K562 (cell line): ENCODE results near the gene PCBP3. TPM values are rescaled to one million over a fixed set of nuclear protein-coding genes. Genes with fewer than 3 reads are reported as not detected.

ENCODE experiments used
- ATAC-seq: fragments of 200-7000 bp; cut with Tn5 transposase; 3 replicates; pipeline ENCODE4 v1.9.1; 2020; ENCODE audit warnings: moderate library complexity
- BruUV-seq: library from RNA; stranded (reverse); fragments of 400-500 nt; replicated peaks from 2 replicates; lab custom pipeline; 2021; lab: Mats Ljungman, UMichigan
- CTCF ChIA-PET: fragments of 300-600 bp; formaldehyde crosslinking; extraction: SDS; loops from one replicate; lab custom pipeline; 2021; ENCODE audit warnings: low intra/inter-chr PET ratio; lab: Yijun Ruan, JAX
- POLR2A ChIA-PET: fragments of 300-600, 350-650 bp; sonication (Branson Sonifier 250); formaldehyde crosslinking; extraction: SDS; loops from one replicate; lab custom pipeline; 2021; ENCODE audit warnings: antibody characterized with exemption, inconsistent platforms; lab: Yijun Ruan, JAX
- DNase-seq, 4 experiments: peaks; one replicate each; pipeline versions ENCODE4 v3.0.0 to v3.0.0-alpha.2; 2011 to 2018; ENCODE audit warnings: low spot score in 3 of 4, mixed read lengths in 3 of 4; ENCODE audit errors: extremely low read depth in 1 of 4
- FAIRE-seq: peaks from 2 replicates; lab custom pipeline; 2011; peaks lifted over from hg19 to GRCh38; lab: Jason Lieb, UNC
- H2AFZ ChIP-seq: 2 replicates; pipeline ENCODE4 v1.6.0; 2011; ENCODE audit warnings: low read depth, low read length, control low read depth, inconsistent platforms
- H3K27ac ChIP-seq: fragments of 200-600 bp; 3 replicates; pipeline ENCODE4 v1.8.0; 2011; ENCODE audit warnings: low read depth, mild to moderate bottlenecking, control low read depth, inconsistent platforms, low read length, moderate library complexity, mixed read lengths; ENCODE audit errors: extremely low read depth
- H3K27me3 ChIP-seq, 2 experiments: fragments of 300-600 bp in 1 of 2; 2 replicates in 1 of 2; 3 replicates in 1 of 2; pipeline versions ENCODE4 v1.6.0 to v1.8.0; 2011; ENCODE audit warnings: inconsistent platforms in 2 of 2, low read length in 2 of 2, mild to moderate bottlenecking in 1 of 2, mixed read lengths in 1 of 2, moderate library complexity in 1 of 2; ENCODE audit not compliant: control insufficient read depth in 2 of 2, insufficient read depth in 2 of 2
- H3K36me3 ChIP-seq: fragments of 300-600 bp; 3 replicates; pipeline ENCODE4 v1.8.0; 2011; ENCODE audit warnings: mild to moderate bottlenecking, low read length, inconsistent platforms; ENCODE audit not compliant: control insufficient read depth, insufficient read depth
- H3K4me1 ChIP-seq, 2 experiments: fragments of 200-600 bp in 1 of 2; replicated peaks in 1 of 2; 2 replicates in 1 of 2; 3 replicates in 1 of 2; pipeline versions ENCODE4 v1.5.1 to v1.8.0; 2011; ENCODE audit warnings: inconsistent platforms in 2 of 2, low read length in 2 of 2, mild to moderate bottlenecking in 1 of 2, mixed read lengths in 1 of 2, moderate library complexity in 1 of 2; ENCODE audit not compliant: control insufficient read depth in 2 of 2, insufficient read depth in 2 of 2
- H3K4me2 ChIP-seq: 2 replicates; pipeline ENCODE4 v1.6.1; 2011; ENCODE audit warnings: low read length, control low read depth, inconsistent platforms, mixed read lengths; ENCODE audit not compliant: insufficient read depth
- H3K4me3 ChIP-seq: fragments of 200-600 bp; sonication (generic), shearing (Covaris generic); 2 replicates; pipeline ENCODE4 v1.5.1; 2016; ENCODE audit warnings: control low read depth, inconsistent platforms
- H3K79me2 ChIP-seq: fragments of 200-600 bp; 3 replicates; pipeline ENCODE4 v1.8.0; 2011; ENCODE audit warnings: low read length, inconsistent platforms; ENCODE audit not compliant: control insufficient read depth, insufficient read depth
- H3K9ac ChIP-seq, 2 experiments: 2 replicates each; pipeline versions ENCODE4 v1.6.0 to v1.6.1; 2011; ENCODE audit warnings: low read depth in 2 of 2, low read length in 2 of 2, control low read depth in 1 of 2, inconsistent platforms in 1 of 2, mild to moderate bottlenecking in 1 of 2, mixed read lengths in 1 of 2; ENCODE audit not compliant: insufficient read depth in 1 of 2
- H3K9me1 ChIP-seq: one replicate; pipeline ENCODE4 v1.6.0; 2011; ENCODE audit warnings: inconsistent platforms, mild to moderate bottlenecking, low read length, moderate library complexity; ENCODE audit not compliant: control insufficient read depth, insufficient read depth
- H3K9me3 ChIP-seq: replicated peaks from 2 replicates; pipeline ENCODE4 v1.5.1; 2011; ENCODE audit warnings: low read depth, low read length, inconsistent platforms; ENCODE audit not compliant: control insufficient read depth, insufficient read depth
- H4K20me1 ChIP-seq: replicated peaks from 2 replicates; pipeline ENCODE4 v1.6.1; 2011; ENCODE audit warnings: low read length, inconsistent platforms, mixed read lengths; ENCODE audit not compliant: control insufficient read depth, insufficient read depth
- FOXK1 ChIP-seq: sonication (generic); formaldehyde crosslinking; IDR thresholded peaks from 2 replicates; pipeline ENCODE4 v1.8.0; 2022; ENCODE audit warnings: missing genetic modification reagents, mild to moderate bottlenecking, borderline replicate concordance
- GATA2 ChIP-seq: sonication (generic); formaldehyde crosslinking; IDR thresholded peaks from 2 replicates; pipeline ENCODE4 v1.4.0; 2020; ENCODE audit warnings: mild to moderate bottlenecking, missing genetic modification reagents
- KAT8 ChIP-seq: fragments of 450-650 bp; IDR thresholded peaks from 2 replicates; pipeline ENCODE4 v1.6.1; 2016; ENCODE audit warnings: low read depth, mild to moderate bottlenecking
- RNF2 ChIP-seq: sonication (generic); IDR thresholded peaks from 2 replicates; pipeline ENCODE4 v1.6.1; 2016
- SAFB ChIP-seq: fragments of 200-400 bp; formaldehyde crosslinking; IDR thresholded peaks from 2 replicates; pipeline ENCODE4 v1.6.1; 2017; ENCODE audit warnings: low read depth, low read length, borderline replicate concordance
- SMAD1 ChIP-seq: fragments of 150-350 bp; IDR thresholded peaks from 2 replicates; pipeline ENCODE4 v1.6.1; 2014; ENCODE audit warnings: low read length, low read depth; ENCODE audit not compliant: partially characterized antibody
- SP2 ChIP-seq: IDR thresholded peaks from 2 replicates; pipeline ENCODE4 v1.6.1; 2011; ENCODE audit warnings: mild to moderate bottlenecking, low read depth, low read length, moderate library complexity; ENCODE audit not compliant: poor library complexity, severe bottlenecking; ENCODE audit errors: extremely low read depth
- ZNF212 ChIP-seq: fragments of 450-650 bp; formaldehyde crosslinking; IDR thresholded peaks from 2 replicates; pipeline ENCODE4 v1.4.0; 2020; ENCODE audit warnings: mild to moderate bottlenecking
- WGBS: fragments of 100-300 bp; shearing (Covaris generic); methylation state at CpG from one replicate; pipeline ENCODE4 v1.1.6; 2016; ENCODE audit warnings: low coverage, mixed read lengths; ENCODE audit not compliant: insufficient coverage; ENCODE audit errors: missing lambda C conversion rate; 5-methylcytosine and 5-hydroxymethylcytosine counted together
- in situ Hi-C: fragments of 300-500 bp; cut with MboI; formaldehyde crosslinking; loops from 4 replicates; pipeline ENCODE4 v1.15.0; 2018; ENCODE audit warnings: inconsistent platforms, mixed read lengths
- intact Hi-C: fragments of 100-400 bp; cut with micrococcal nuclease; formaldehyde crosslinking; loops from 2 replicates; pipeline ENCODE4 v1.14.2; 2022
- polyA plus RNA-seq, 8 experiments: library from polyadenylated mRNA; depleted of rRNA in 4 of 8; stranded (reverse) in 5 of 8; unstranded in 3 of 8; fragments of >200 nt; fragmentation: Nextera tagmentation in 2 of 8; fragmentation: Illumina TruSeq in 1 of 8; extraction: Ambion mirVana in 2 of 8; extraction: Trizol in 1 of 8; gene quantifications; 2 replicates each; pipeline versions ENCODE4 v1.2.1 to v1.2.3, GENCODE V29; 2011 to 2014; ENCODE audit warnings: inconsistent platforms in 1 of 8, missing spikeins in 1 of 8
- total RNA-seq, 7 experiments: library from RNA; depleted of rRNA in 6 of 7; stranded (reverse); fragments of >200 nt in 6 of 7; fragmentation: Illumina TruSeq in 2 of 7; extraction: Trizol in 2 of 7; gene quantifications; 2 replicates each; pipeline versions ENCODE4 v1.2.1 to v1.2.3, GENCODE V29; 2011 to 2021; ENCODE audit warnings: low replicate concordance in 1 of 7
- TF ChIP-seq, protein P1 (sequence below): fragments of 450-650 bp; formaldehyde crosslinking; conservative IDR thresholded peaks from 2 replicates; pipeline ENCODE4 v1.4.0; 2022; ENCODE audit warnings: mild to moderate bottlenecking, missing genetic modification characterization

PCBP3 gene
- total and polyA plus RNA-seq, 9 of the 15 experiments (the other 6 are each of a cell fraction or from before 2014, with no cell fraction given): 0.18 TPM; not detected in 8

GRCh38 chr21:45622416-45623097 lies 21.0 kb upstream of the PCBP3 start:
- Histone ChIP-seq H3K9me1 (no peaks in the 10 kb centered on the region), H2AFZ (no peak overlapping the region), H3K4me3 (no peak overlapping the region), H3K36me3 (no peaks in the 10 kb centered on the region), H3K9me3 (no peaks in the 10 kb centered on the region), H3K27me3 (peaks cover 52 to 57% of the 10 kb centered on the region in 2 experiments), H3K79me2 (no peaks in the 10 kb centered on the region), H4K20me1 (peaks cover 16% of the 10 kb centered on the region), H3K27ac (no peak overlapping the region), H3K4me1 (peaks cover 0 to 5% of the 10 kb centered on the region in 2 experiments; a peak in 1 of 5 replicates), H3K9ac (peak overlapping the region in 1 of 2 experiments; percentile 31; a peak in 1 of 4 replicates), H3K4me2 (no peak overlapping the region)
- FAIRE-seq: no peak
- in situ Hi-C loops (no loop called here), intact Hi-C loops (no loop called here)
- no peak; the same call in 2 of the 3 replicates for ATAC-seq
- TF ChIP-seq GATA2 (no peak), RNF2 (no peak), SP2 (no peak), ZNF212 (no peak), SMAD1 (no peak), FOXK1 (CRISPR knock-in tag) (no peak), SAFB (no peak), KAT8 (no peak)
- TF ChIP-seq, protein P1, sequence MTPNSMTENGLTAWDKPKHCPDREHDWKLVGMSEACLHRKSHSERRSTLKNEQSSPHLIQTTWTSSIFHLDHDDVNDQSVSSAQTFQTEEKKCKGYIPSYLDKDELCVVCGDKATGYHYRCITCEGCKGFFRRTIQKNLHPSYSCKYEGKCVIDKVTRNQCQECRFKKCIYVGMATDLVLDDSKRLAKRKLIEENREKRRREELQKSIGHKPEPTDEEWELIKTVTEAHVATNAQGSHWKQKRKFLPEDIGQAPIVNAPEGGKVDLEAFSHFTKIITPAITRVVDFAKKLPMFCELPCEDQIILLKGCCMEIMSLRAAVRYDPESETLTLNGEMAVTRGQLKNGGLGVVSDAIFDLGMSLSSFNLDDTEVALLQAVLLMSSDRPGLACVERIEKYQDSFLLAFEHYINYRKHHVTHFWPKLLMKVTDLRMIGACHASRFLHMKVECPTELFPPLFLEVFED: no peak
- DNase-seq: no peak
- WGBS: 6% methylated on average over 19 of the region's 19 CpGs
- CTCF ChIA-PET: no interaction called here
- BruUV-seq: no TSS peak
- POLR2A ChIA-PET: no interaction called here
